GM19099 (cell line): ENCODE data around the gene VPS33A.

ENCODE experiments used
- POLR2A ChIP-seq: IDR thresholded peaks from 3 replicates; pipeline ENCODE4 v1.6.1; 2011; ENCODE audit warnings: low read depth; ENCODE audit not compliant: insufficient read length; ENCODE audit errors: extremely low read depth

Gene VPS33A

GRCh38 chr12:122199484-122200355, 66.6 kb downstream of the VPS33A start:
- no peak for TF ChIP-seq POLR2A

- no peak for TF ChIP-seq POLR2A
These were observed 68.7 kb downstream of the VPS33A start for GRCh38 chr12:122197612-122197966.

GRCh38 chr12:122195405-122195804, 70.9 kb downstream of the VPS33A start:
- no peak for TF ChIP-seq POLR2A

GRCh38 chr12:122194804-122195203, 71.5 kb downstream of the VPS33A start:
- TF ChIP-seq POLR2A, result no peak

GRCh38 chr12:122192441-122192840, 73.9 kb downstream of the VPS33A start:
- no peak for TF ChIP-seq POLR2A

- no peak for TF ChIP-seq POLR2A
These were observed 75.2 kb downstream of the VPS33A start for GRCh38 chr12:122190842-122191668.

- TF ChIP-seq POLR2A, result no peak
These were observed 76.4 kb downstream of the VPS33A start for GRCh38 chr12:122189626-122190475.

GRCh38 chr12:122187466-122187865, 78.8 kb downstream of the VPS33A start:
- TF ChIP-seq POLR2A, result no peak

GRCh38 chr12:122185494-122186082, 80.7 kb downstream of the VPS33A start:
- TF ChIP-seq POLR2A, result no peak

GRCh38 chr12:122185079-122185478, 81.2 kb downstream of the VPS33A start:
- no peak for TF ChIP-seq POLR2A

- TF ChIP-seq POLR2A, result no peak
These were observed 81.8 kb downstream of the VPS33A start for GRCh38 chr12:122184517-122184916.

- no peak for TF ChIP-seq POLR2A
These were observed 82.7 kb downstream of the VPS33A start for GRCh38 chr12:122183588-122183940.

- no peak for TF ChIP-seq POLR2A
These were observed 83.3 kb downstream of the VPS33A start, which contains the start of gene LRRC43 for GRCh38 chr12:122182887-122183587. Gene LRRC43, plus strand, starts transcription at chr12:122183123. Its CDS starts 22 bp downstream, at chr12:122183145.
